Upper lobe of left lung (tissue), 6 donors: Measurements from ENCODE around the gene TBXA2R. TPM values are rescaled to one million over a fixed set of nuclear protein-coding genes. Genes with fewer than 3 reads are reported as not detected.

ENCODE experiments used
- ATAC-seq, 2 donors: fragments of 200-7000 bp; cut with Tn5 transposase; one replicate each; pipeline ENCODE4 v1.9.1; 2022; ENCODE audit warnings: mild to moderate bottlenecking in 2 of 2, moderate library complexity in 2 of 2; ENCODE audit not compliant: low FRiP score in 2 of 2
- DNase-seq, 2 donors: peaks; one replicate each; pipeline ENCODE4 v3.0.0-alpha.2; 2019 to 2020
- H3K27ac ChIP-seq, 4 donors: fragments of 200-600 bp; sonication (generic); one replicate each; pipeline ENCODE4 v1.5.1; 2016 to 2019
- H3K27me3 ChIP-seq, 4 donors: fragments of 200-600 bp; sonication (generic); one replicate each; pipeline ENCODE4 v1.5.1; 2017 to 2019
- H3K36me3 ChIP-seq, 4 donors: fragments of 200-600 bp; sonication (generic); one replicate each; pipeline ENCODE4 v1.5.1; 2016 to 2019
- H3K4me1 ChIP-seq, 4 donors: fragments of 200-600 bp; sonication (generic); one replicate each; pipeline ENCODE4 v1.5.1; 2018 to 2019
- H3K4me3 ChIP-seq, 4 donors: fragments of 200-600 bp; sonication (generic); one replicate each; pipeline ENCODE4 v1.5.1; 2017 to 2019; ENCODE audit warnings: mild to moderate bottlenecking in 2 of 4, moderate library complexity in 1 of 4
- H3K9me3 ChIP-seq, 4 donors: fragments of 200-600 bp; sonication (generic); one replicate each; pipeline ENCODE4 v1.5.1; 2018 to 2019
- EP300 ChIP-seq, 4 donors: sonication (generic); formaldehyde crosslinking; IDR thresholded peaks; one replicate each; pipeline ENCODE4 v1.5.1; 2017; ENCODE audit warnings: antibody characterized with exemption in 4 of 4, control low read depth in 2 of 4
- POLR2A ChIP-seq, 4 donors: fragments of 450-650 bp; IDR thresholded peaks; one replicate each; pipeline ENCODE4 v1.5.1; 2016 to 2017; ENCODE audit warnings: antibody characterized with exemption in 4 of 4, mild to moderate bottlenecking in 2 of 4
- POLR2AphosphoS5 ChIP-seq, 2 donors: sonication (generic); formaldehyde crosslinking; IDR thresholded peaks; one replicate each; pipeline ENCODE4 v1.5.1; 2017; ENCODE audit warnings: antibody characterized with exemption in 2 of 2
- WGBS, 2 donors: methylation state at CpG; one replicate each; pipeline ENCODE4 v1.1.5; 2017 to 2018; 5-methylcytosine and 5-hydroxymethylcytosine counted together
- total RNA-seq, 6 donors: library from RNA; depleted of rRNA in 4 of 6; stranded (reverse); fragments of >200 nt in 4 of 6; gene quantifications; one replicate each; pipeline versions ENCODE4 v1.1.0 to v1.2.1, GENCODE V29; 2016 to 2021
- TF ChIP-seq, protein P1 (sequence below), 6 experiments: fragments of 450-650 bp in 4 of 6; fragments of 200-600 bp in 2 of 6; sonication (generic) in 2 of 6; IDR thresholded peaks; one replicate each; pipeline ENCODE4 v1.5.1; 2016 to 2019; ENCODE audit warnings: antibody characterized with exemption in 6 of 6
- donor health status: DM: no; HTN: no; CAD: no; lungs with moderate emphysema.
- donor health status: DM: no; HTN: yes; CAD: no; lungs with severe emphysema.

Gene TBXA2R
- total RNA-seq, 6 donors from 2014 or later: 0.49 to 7.0 (median 2.6) TPM

DNA sequence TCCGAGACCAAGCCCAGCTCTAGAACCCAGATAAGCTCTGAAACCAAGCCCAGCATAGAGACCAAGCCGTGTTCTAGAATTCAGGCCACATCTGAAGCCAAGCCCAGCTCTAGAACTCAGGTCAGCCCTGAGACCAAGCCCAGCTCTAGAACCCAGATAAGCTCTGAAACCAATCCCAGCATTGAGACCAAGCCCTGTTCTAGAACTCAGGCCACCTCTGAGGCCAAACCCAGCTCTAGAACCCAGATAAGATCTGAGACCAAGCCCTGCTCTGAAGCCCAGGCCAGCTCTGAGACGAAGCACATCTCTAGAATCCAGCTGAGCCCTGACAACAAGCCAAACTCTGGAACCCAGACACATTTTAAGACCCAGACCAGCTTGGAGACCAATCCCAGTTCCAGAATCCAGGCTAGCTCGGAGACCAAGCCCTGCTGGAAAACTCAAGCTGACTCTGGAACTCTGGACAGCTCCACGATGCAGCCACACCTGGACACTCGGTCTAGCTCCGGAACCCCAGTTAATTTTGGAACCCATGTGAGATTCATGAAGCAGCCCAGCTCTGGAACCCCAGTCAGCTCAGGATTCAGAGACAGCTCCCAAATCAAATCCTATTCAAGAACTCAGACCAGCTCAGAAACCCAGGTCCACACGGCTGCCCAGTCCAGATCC is 15.6 kb downstream of the TBXA2R start:
- DNase-seq: no peak
- Histone ChIP-seq H3K4me1 (peaks cover 0 to 9% (median 2%) of the 10 kb centered on the region in 4 donors), H3K9me3 (no peaks in the 10 kb centered on the region), H3K4me3 (no peak overlapping the region), H3K36me3 (peaks cover 0 to 13% (median 0%) of the 10 kb centered on the region in 4 donors), H3K27ac (no peak overlapping the region), H3K27me3 (peaks cover 0 to 7% (median under 1%) of the 10 kb centered on the region in 4 donors)
- TF ChIP-seq EP300 (IDR thresholded peaks at IDR 0.05) (no peak), POLR2A (IDR thresholded peaks at IDR 0.05) (no peak), POLR2AphosphoS5 (IDR thresholded peaks at IDR 0.05) (no peak)
- TF ChIP-seq, protein P1, sequence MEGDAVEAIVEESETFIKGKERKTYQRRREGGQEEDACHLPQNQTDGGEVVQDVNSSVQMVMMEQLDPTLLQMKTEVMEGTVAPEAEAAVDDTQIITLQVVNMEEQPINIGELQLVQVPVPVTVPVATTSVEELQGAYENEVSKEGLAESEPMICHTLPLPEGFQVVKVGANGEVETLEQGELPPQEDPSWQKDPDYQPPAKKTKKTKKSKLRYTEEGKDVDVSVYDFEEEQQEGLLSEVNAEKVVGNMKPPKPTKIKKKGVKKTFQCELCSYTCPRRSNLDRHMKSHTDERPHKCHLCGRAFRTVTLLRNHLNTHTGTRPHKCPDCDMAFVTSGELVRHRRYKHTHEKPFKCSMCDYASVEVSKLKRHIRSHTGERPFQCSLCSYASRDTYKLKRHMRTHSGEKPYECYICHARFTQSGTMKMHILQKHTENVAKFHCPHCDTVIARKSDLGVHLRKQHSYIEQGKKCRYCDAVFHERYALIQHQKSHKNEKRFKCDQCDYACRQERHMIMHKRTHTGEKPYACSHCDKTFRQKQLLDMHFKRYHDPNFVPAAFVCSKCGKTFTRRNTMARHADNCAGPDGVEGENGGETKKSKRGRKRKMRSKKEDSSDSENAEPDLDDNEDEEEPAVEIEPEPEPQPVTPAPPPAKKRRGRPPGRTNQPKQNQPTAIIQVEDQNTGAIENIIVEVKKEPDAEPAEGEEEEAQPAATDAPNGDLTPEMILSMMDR (IDR thresholded peaks at IDR 0.05): no peak
- WGBS, 2 donors: 93 to 100% methylated on average over 1 to 8 of the region's 8 CpGs
- no peak for ATAC-seq

DNA sequence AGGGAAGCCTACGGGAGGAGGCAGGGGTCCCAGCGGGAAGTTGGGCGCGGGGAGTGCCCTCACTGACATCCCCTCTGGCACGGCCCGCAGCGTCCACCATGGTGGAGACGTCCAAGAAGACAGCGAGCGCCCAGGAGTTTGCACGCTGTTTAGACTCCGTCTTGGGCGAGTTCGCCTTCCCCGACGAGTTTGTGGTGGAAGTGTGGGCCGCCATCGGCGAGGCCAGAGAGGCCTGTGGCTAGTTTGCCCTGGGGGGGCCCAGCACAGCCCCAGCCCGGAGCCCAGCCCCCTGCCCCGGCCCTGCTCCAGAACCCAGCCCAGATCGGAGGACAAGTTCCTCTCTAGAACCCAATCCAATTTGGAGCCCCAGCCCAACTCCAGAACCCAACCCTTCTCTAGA is 16.7 kb downstream of the TBXA2R start:
- peaks cover 8 to 21% (median 10%) of the 10 kb centered on the region in 4 donors for H3K4me1 ChIP-seq
- peaks cover 0 to 17% (median 8%) of the 10 kb centered on the region in 4 donors for H3K27me3 ChIP-seq
- ATAC-seq (no peak), DNase-seq (peak in 1 of 2 donors; percentile 75)
- WGBS, 2 donors: 94 to 100% methylated on average over 1 to 22 of the region's 22 CpGs
- no peaks in the 10 kb centered on the region for H3K9me3 ChIP-seq
- TF ChIP-seq POLR2A (IDR thresholded peaks at IDR 0.05) (no peak), EP300 (IDR thresholded peaks at IDR 0.05) (no peak), POLR2AphosphoS5 (IDR thresholded peaks at IDR 0.05) (no peak)
- TF ChIP-seq, protein P1 (IDR thresholded peaks at IDR 0.05): no peak
- H3K4me3 ChIP-seq: no peak overlapping the region
- peaks cover 0 to 8% (median 0%) of the 10 kb centered on the region in 4 donors for H3K36me3 ChIP-seq
- no peak overlapping the region for H3K27ac ChIP-seq

DNA sequence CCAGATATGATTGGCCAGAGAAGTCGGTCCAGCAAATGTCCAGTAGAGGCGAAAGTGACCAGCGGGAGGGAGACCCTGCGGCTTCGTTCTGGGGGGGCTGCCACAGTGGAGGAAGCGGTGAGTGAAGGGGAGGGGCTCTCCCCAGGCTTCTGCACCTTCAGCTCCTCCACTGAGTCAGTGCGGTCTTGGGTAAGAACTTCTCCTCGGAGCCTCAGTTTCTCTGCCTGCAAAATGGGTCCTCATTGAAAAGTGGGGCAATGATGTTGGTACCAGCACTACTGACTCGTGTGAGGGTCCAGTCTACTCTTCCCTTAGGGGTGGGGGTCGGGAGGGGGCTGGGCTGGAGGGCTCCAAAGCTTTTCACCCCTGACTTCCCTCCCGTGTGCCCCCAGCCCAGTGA is 17.2 kb downstream of the TBXA2R start:
- TF ChIP-seq POLR2AphosphoS5 (IDR thresholded peaks at IDR 0.05): no peak
- TF ChIP-seq, protein P1 (IDR thresholded peaks at IDR 0.05): no peak
- TF ChIP-seq EP300 (IDR thresholded peaks at IDR 0.05): no peak
- no peak for TF ChIP-seq POLR2A (IDR thresholded peaks at IDR 0.05)
- DNase-seq (no peak), ATAC-seq (no peak)
- Histone ChIP-seq H3K4me1 (peaks cover 8 to 22% (median 10%) of the 10 kb centered on the region in 4 donors), H3K9me3 (no peaks in the 10 kb centered on the region), H3K4me3 (no peak overlapping the region), H3K27ac (no peak overlapping the region), H3K36me3 (peaks cover 0 to 8% (median 0%) of the 10 kb centered on the region in 4 donors), H3K27me3 (peaks cover 0 to 17% (median 8%) of the 10 kb centered on the region in 4 donors)
- 88 to 96% methylated on average over 7 to 10 of the region's 11 CpGs for whole genome bisulfite sequencing, 2 donors

DNA sequence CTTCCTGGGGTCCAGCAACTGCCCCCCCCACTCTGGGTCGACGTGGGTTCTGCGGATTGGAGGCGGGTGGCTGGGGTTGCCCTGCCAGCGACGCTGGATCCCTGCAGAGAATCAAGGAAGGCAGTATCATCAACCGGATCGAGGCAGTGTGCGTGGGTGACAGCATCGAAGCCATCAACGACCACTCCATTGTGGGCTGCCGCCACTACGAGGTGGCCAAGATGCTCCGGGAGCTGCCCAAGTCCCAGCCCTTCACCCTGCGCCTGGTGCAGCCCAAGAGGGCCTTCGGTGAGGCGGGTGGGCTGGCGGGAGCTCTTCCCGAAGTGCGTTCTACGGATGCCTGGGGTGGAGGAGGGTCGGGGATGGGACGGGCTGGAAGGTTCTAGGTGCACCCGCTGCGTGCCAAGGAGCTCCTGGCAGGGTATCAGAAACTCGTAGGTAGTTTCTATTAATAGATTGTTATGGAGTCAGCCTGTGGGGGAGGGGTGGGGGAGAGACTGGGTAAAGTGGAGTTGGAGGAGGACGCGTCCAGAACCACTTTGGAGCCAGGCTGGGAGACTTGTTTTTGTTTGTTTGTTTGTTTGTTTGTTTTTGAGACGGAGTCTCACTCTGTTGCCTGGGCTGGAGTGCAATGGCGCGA is 19.8 kb downstream of the TBXA2R start:
- ATAC-seq: peak in 1 of 2 donors; percentile 4
- H3K36me3 ChIP-seq: peaks cover 0 to 8% (median 0%) of the 10 kb centered on the region in 4 donors
- no peak overlapping the region for H3K27ac ChIP-seq
- peaks cover 0 to 17% (median 8%) of the 10 kb centered on the region in 4 donors for H3K27me3 ChIP-seq
- TF ChIP-seq POLR2AphosphoS5 (IDR thresholded peaks at IDR 0.05) (no peak), POLR2A (IDR thresholded peaks at IDR 0.05) (no peak), EP300 (IDR thresholded peaks at IDR 0.05) (no peak)
- TF ChIP-seq, protein P1 (IDR thresholded peaks at IDR 0.05): no peak
- no peak overlapping the region for H3K4me3 ChIP-seq
- 75 to 77% methylated on average over 30 to 31 of the region's 31 CpGs for WGBS, 2 donors
- peaks cover 8 to 22% (median 10%) of the 10 kb centered on the region in 4 donors for H3K4me1 ChIP-seq
- H3K9me3 ChIP-seq: no peaks in the 10 kb centered on the region
- DNase-seq: peak in 1 of 2 donors; percentile 59
